NCI-H128 (cell line): ENCODE measurements around the gene PPP1R2C.

Experiments used
- DNase-seq: peaks from one replicate; lab custom pipeline; 2025; ENCODE audit not compliant: unreplicated experiment; lab: John Stamatoyannopoulos, UW

The PPP1R2C gene

GRCh38 chrX:42751573-42751972 lies 26.4 kb downstream of the PPP1R2C start:
- DNase-seq, result no peak

DNA sequence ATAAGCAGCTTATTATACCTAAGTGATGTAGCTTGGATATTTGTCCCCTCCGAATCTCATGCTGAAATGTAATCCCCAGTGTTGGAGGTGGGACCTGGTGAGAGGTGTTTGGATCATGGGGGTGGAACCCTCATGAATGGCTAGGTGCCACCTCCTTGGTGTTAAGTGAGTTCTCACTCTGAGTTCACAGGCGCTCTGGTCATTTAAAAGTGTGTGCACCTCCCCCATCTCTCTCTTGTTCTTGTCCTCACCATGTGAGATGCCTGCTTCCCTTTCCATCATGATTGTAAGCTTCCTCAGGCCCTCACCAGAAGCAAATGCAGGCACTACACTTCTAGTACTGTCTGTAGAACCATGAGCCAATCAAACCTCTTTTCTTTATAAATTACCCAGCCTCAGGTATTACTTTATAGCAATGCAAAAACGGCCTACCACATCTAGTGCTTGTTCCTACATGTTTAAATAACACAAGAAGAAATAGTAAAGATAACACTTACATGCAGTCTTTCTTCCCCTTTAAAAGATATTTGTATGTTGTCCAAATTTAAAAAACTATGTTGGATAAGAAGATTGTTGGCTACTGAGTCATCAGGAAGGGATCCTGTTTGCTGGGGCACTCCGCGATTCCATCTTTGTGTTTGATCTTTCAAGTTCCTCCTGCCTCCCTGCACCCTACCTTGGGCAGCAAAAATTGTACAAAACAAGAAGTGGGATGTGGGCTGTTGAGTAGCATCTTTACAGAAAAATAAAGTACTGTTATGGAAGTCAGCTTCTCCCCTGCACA lies 29.7 kb downstream of the PPP1R2C start:
- DNase-seq, result no peak

DNA sequence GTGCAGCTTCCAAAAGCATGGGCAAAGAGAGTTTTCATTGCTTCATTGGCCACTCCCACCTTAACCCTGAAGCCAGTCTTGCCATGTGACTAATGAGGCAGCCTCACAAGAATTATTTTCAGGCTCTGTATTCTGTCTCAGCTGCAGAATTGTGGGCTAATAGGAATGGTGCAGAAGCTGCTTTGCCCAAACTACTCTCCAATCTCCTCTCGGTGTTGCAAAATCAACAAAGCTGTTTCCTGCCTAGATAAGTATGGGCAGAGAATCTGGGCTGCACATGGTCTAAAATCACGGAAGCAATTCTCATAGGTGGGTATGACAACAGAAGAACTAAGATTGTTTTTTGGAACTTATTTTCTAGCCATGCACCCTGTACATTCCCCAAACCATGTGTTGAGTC lies 31.4 kb downstream of the PPP1R2C start:
- DNase-seq, result no peak

GRCh38 chrX:42740456-42740855 lies 37.5 kb downstream of the PPP1R2C start:
- no peak for DNase-seq

GRCh38 chrX:42739741-42740140 lies 38.2 kb downstream of the PPP1R2C start:
- DNase-seq, result no peak

DNA sequence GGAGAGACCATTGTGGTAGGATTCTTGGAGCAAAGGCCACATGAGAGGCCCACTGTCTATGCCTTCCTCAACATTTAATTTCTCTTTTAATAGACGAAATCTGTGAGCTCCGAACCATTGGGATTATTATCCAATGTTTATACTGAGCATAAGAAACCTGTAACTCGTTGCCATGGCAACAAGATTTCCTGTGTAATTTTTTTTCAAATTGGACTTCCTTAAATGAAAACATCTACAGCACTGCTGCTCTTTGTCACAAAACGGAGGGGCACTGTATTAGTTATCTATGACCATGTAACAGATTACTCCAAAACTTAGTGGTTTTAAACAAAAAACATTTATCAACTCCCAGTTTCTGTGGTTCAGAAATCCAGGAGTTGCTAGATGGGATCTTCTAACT lies 38.7 kb downstream of the PPP1R2C start:
- no peak for DNase-seq

GRCh38 chrX:42738552-42738951 lies 39.4 kb downstream of the PPP1R2C start:
- DNase-seq, result no peak

GRCh38 chrX:42735250-42735649 lies 42.7 kb downstream of the PPP1R2C start:
- no peak for DNase-seq

DNA sequence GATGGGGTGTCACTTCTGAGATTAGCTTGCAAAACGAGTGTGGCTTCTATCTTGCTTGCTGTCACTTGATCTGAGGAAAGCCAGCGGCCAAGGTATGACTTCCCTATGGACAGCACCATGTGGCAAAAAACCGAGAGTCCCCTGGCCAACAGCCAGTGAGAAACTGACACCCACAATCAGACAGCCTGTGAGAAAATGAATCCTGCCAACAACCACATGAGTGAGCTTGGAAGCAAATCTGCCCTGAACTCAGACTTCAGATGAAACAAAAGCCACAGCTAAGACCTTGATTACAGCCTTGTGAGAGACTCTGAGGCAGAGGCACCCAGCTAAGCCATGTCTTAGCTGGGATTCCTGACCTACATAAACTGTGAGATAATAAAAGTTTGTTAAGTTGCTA lies 45.5 kb downstream of the PPP1R2C start:
- no peak for DNase-seq
